Measurements from ENCODE around the gene CLIC5. TPM values are rescaled to one million over a fixed set of nuclear protein-coding genes. Genes with fewer than 3 reads are reported as not detected.

The CLIC5 gene
- total RNA-seq, 1 experiment from 2014 or later: 0.05 TPM

GRCh38 chr6:45982280-45983036 is 33.2 kb downstream of the CLIC5 start:
- Histone ChIP-seq H3K4me3 (ENCODE audit: low read depth in 2 of 2, low read length in 2 of 2) (no peak overlapping the region), H3K9me3 (ENCODE audit: control insufficient read depth, insufficient read depth, low read depth, low read length) (no peaks in the 10 kb centered on the region), H3K27me3 (ENCODE audit: control insufficient read depth, insufficient read depth, low read length) (no peaks in the 10 kb centered on the region), H3K36me3 (ENCODE audit: control insufficient read depth, insufficient read depth, low read length) (no peaks in the 10 kb centered on the region), H3K27ac (ENCODE audit: low read length) (no peak overlapping the region), H3K4me1 (ENCODE audit: control insufficient read depth, insufficient read depth, low read length) (no peaks in the 10 kb centered on the region)
- in situ Hi-C loops (cut with HindIII; ENCODE audit: low pct_unique_long_range_greater_than_20kb, low sequenced_read_pairs) (no loop called here), intact Hi-C loops (cut with micrococcal nuclease; ENCODE audit: unreplicated experiment) (no loop called here)
- ATAC-seq (no peak), DNase-seq (ENCODE audit: low read depth, low spot score) (no peak)
- CTCF ChIA-PET: no interaction called here
- POLR2A ChIA-PET: no interaction called here
- no TSS peak for BruUV-seq (replicated peaks)
- no peak for TF ChIP-seq REST (IDR thresholded peaks at IDR 0.05; ENCODE audit: insufficient read depth in 1 of 2, low read depth in 2 of 2, low read length in 1 of 2)
- no peak for TF ChIP-seq POLR2AphosphoS5 (IDR thresholded peaks at IDR 0.05; ENCODE audit: low read depth, low read length)
- no peak for TF ChIP-seq CTCF (IDR thresholded peaks at IDR 0.05)
- TF ChIP-seq SIN3A (IDR thresholded peaks at IDR 0.05; ENCODE audit: borderline replicate concordance, insufficient read depth, low read depth, low read length): no peak

GRCh38 chr6:45981046-45981445 is 34.6 kb downstream of the CLIC5 start:
- no peak for TF ChIP-seq POLR2AphosphoS5 (IDR thresholded peaks at IDR 0.05; ENCODE audit: low read depth, low read length)
- no peak for TF ChIP-seq SIN3A (IDR thresholded peaks at IDR 0.05; ENCODE audit: borderline replicate concordance, insufficient read depth, low read depth, low read length)
- TF ChIP-seq TCF7L2 (IDR thresholded peaks at IDR 0.05; ENCODE audit: low read depth, low read length): no peak
- no peak for TF ChIP-seq CTCF (IDR thresholded peaks at IDR 0.05)
- no peak for TF ChIP-seq REST (IDR thresholded peaks at IDR 0.05; ENCODE audit: insufficient read depth in 1 of 2, low read depth in 2 of 2, low read length in 1 of 2)
- CTCF ChIA-PET: no interaction called here

More at GRCh38 chr6:45981046-45981445, 34.6 kb downstream of the CLIC5 start:
- in situ Hi-C loops (cut with HindIII; ENCODE audit: low pct_unique_long_range_greater_than_20kb, low sequenced_read_pairs) (no loop called here), intact Hi-C loops (cut with micrococcal nuclease; ENCODE audit: unreplicated experiment) (no loop called here)
- DNase-seq (ENCODE audit: low read depth, low spot score) (no peak), ATAC-seq (no peak)
- POLR2A ChIA-PET: no interaction called here
- H3K27me3 ChIP-seq (ENCODE audit: control insufficient read depth, insufficient read depth, low read length): no peaks in the 10 kb centered on the region
- no TSS peak for BruUV-seq (replicated peaks)
- no peaks in the 10 kb centered on the region for H3K9me3 ChIP-seq (ENCODE audit: control insufficient read depth, insufficient read depth, low read depth, low read length)
- no peak overlapping the region for H3K4me3 ChIP-seq (ENCODE audit: low read depth in 2 of 2, low read length in 2 of 2)
- H3K27ac ChIP-seq (ENCODE audit: low read length): no peak overlapping the region
- H3K36me3 ChIP-seq (ENCODE audit: control insufficient read depth, insufficient read depth, low read length): no peaks in the 10 kb centered on the region
- no peaks in the 10 kb centered on the region for H3K4me1 ChIP-seq (ENCODE audit: control insufficient read depth, insufficient read depth, low read length)

All from Panc1 (cell line).